HG03469 (cell line): Measurements from ENCODE around the gene MLANA.
"Not testable (repeated sequence)": the region's sequence is repeated elsewhere in the genome, so short reads cannot be mapped to it uniquely, and the experiment has no call there.

Experiments
- ATAC-seq: cut with Tn5 transposase; IDR thresholded peaks from one replicate; pipeline ENCODE4 v1.9.1; 2021; ENCODE audit warnings: mild to moderate bottlenecking, moderate library complexity, moderate number of reproducible peaks; ENCODE audit not compliant: unreplicated experiment

Gene MLANA

GRCh38 chr9:5869315-5870019 is 21.2 kb upstream of the MLANA start:
- ATAC-seq = no peak

- no peak for ATAC-seq
Observed at GRCh38 chr9:5870020-5870339, 20.7 kb upstream of the MLANA start.

- ATAC-seq = no peak
Observed at GRCh38 chr9:5870691-5871090, 20.0 kb upstream of the MLANA start.

GRCh38 chr9:5871785-5872184 is 18.9 kb upstream of the MLANA start:
- no peak for ATAC-seq

GRCh38 chr9:5872511-5872910 is 18.2 kb upstream of the MLANA start:
- ATAC-seq = no peak

- ATAC-seq = no peak
Observed at GRCh38 chr9:5873439-5873838, 17.2 kb upstream of the MLANA start.

- ATAC-seq = no peak
Observed at GRCh38 chr9:5874048-5874447, 16.6 kb upstream of the MLANA start.

GRCh38 chr9:5876026-5876425 is 14.7 kb upstream of the MLANA start:
- no peak for ATAC-seq

GRCh38 chr9:5876711-5877110 is 14.0 kb upstream of the MLANA start:
- no peak for ATAC-seq

- ATAC-seq = no peak
Observed at GRCh38 chr9:5879419-5880181, 11.1 kb upstream of the MLANA start.

GRCh38 chr9:5882244-5883012 is 8.3 kb upstream of the MLANA start:
- ATAC-seq = not testable (repeated sequence)

- ATAC-seq = no peak
Observed at GRCh38 chr9:5884191-5884590, 6.5 kb upstream of the MLANA start.

GRCh38 chr9:5886114-5886939 is 4.4 kb upstream of the MLANA start:
- ATAC-seq = peak; percentile 86

- no peak for ATAC-seq
Observed at GRCh38 chr9:5892456-5893133, 1.9 kb downstream of the MLANA start.

- no peak for ATAC-seq
Observed at GRCh38 chr9:5893134-5893505, 2.4 kb downstream of the MLANA start.

GRCh38 chr9:5893591-5894236 is 3.0 kb downstream of the MLANA start:
- ATAC-seq = no peak

GRCh38 chr9:5894237-5894959 is 3.7 kb downstream of the MLANA start:
- ATAC-seq = no peak

GRCh38 chr9:5895782-5896181 is 5.1 kb downstream of the MLANA start:
- no peak for ATAC-seq

GRCh38 chr9:5896863-5897262 is 6.2 kb downstream of the MLANA start:
- ATAC-seq = no peak
